SJCRH30 (cell line): ENCODE data around the gene BEST2. TPM values are rescaled to one million over a fixed set of nuclear protein-coding genes. Genes with fewer than 3 reads are reported as not detected.

Source experiments
- DNase-seq, 2 experiments: peaks; one replicate each; pipeline ENCODE4 v3.0.0-alpha.2; 2015 to 2020
- H3K27ac ChIP-seq: fragments of 250-450 bp; sonication (Bioruptor Pico); 2 replicates; pipeline ENCODE4 v1.5.1; 2020; ENCODE audit warnings: mild to moderate bottlenecking, moderate library complexity
- H3K27me3 ChIP-seq: fragments of 250-450 bp; sonication (Bioruptor Pico); 2 replicates; pipeline ENCODE4 v1.5.1; 2020; ENCODE audit warnings: mild to moderate bottlenecking, moderate library complexity
- H3K36me3 ChIP-seq: fragments of 250-450 bp; sonication (Bioruptor Pico); 2 replicates; pipeline ENCODE4 v1.5.1; 2020; ENCODE audit warnings: mild to moderate bottlenecking, moderate library complexity
- H3K4me1 ChIP-seq: fragments of 250-450 bp; sonication (Bioruptor Pico); 2 replicates; pipeline ENCODE4 v1.5.1; 2020; ENCODE audit warnings: mild to moderate bottlenecking, moderate library complexity
- H3K4me3 ChIP-seq: fragments of 250-450 bp; sonication (Bioruptor Pico); 2 replicates; pipeline ENCODE4 v1.5.1; 2020; ENCODE audit warnings: mild to moderate bottlenecking, moderate library complexity
- H3K9me3 ChIP-seq: fragments of 250-450 bp; sonication (Bioruptor Pico); replicated peaks from 2 replicates; pipeline ENCODE4 v1.5.1; 2020; ENCODE audit warnings: mild to moderate bottlenecking, moderate library complexity
- total RNA-seq: library from RNA; depleted of rRNA; stranded (reverse); fragments of >200 nt; shearing (Covaris generic); gene quantifications from 2 replicates; pipeline ENCODE4 v1.2.3, GENCODE V29; 2014

Gene BEST2
- total RNA-seq, 1 experiment from 2014 or later = 0.04 TPM

GRCh38 chr19:12748489-12748888 is 3.1 kb upstream of the BEST2 start:
- Histone ChIP-seq H3K4me1 (peaks cover 42% of the 10 kb centered on the region), H3K9me3 (no peaks in the 10 kb centered on the region), H3K36me3 (peaks cover 15% of the 10 kb centered on the region), H3K27me3 (peaks cover 20% of the 10 kb centered on the region), H3K27ac (no peak overlapping the region), H3K4me3 (no peak overlapping the region)
- no peak for DNase-seq

GRCh38 chr19:12749938-12750521 is 1.6 kb upstream of the BEST2 start:
- Histone ChIP-seq H3K4me3 (peak overlapping the region; percentile 8; the same call in 1 of the 2 replicates), H3K9me3 (no peaks in the 10 kb centered on the region), H3K27ac (no peak overlapping the region), H3K4me1 (peaks cover 32% of the 10 kb centered on the region), H3K36me3 (peaks cover 15% of the 10 kb centered on the region), H3K27me3 (peaks cover 20% of the 10 kb centered on the region)
- DNase-seq = peak; percentile 71 to 72

GRCh38 chr19:12750851-12751250 is 740 bp upstream of the BEST2 start:
- no peak overlapping the region for H3K27ac ChIP-seq
- peaks cover 15% of the 10 kb centered on the region for H3K36me3 ChIP-seq
- no peak overlapping the region for H3K4me3 ChIP-seq
- peaks cover 25% of the 10 kb centered on the region for H3K4me1 ChIP-seq
- no peak for DNase-seq
- H3K9me3 ChIP-seq = no peaks in the 10 kb centered on the region
- peaks cover 20% of the 10 kb centered on the region for H3K27me3 ChIP-seq

- peaks cover 25% of the 10 kb centered on the region for H3K4me1 ChIP-seq
- no peak overlapping the region for H3K27ac ChIP-seq
- DNase-seq = no peak
- H3K36me3 ChIP-seq = peaks cover 6% of the 10 kb centered on the region
- peaks cover 20% of the 10 kb centered on the region for H3K27me3 ChIP-seq
- H3K9me3 ChIP-seq = no peaks in the 10 kb centered on the region
- no peak overlapping the region for H3K4me3 ChIP-seq
Measured at GRCh38 chr19:12752056-12752781, 628 bp downstream of the BEST2 start.

GRCh38 chr19:12754465-12755196 is 3.0 kb downstream of the BEST2 start:
- H3K4me3 ChIP-seq = no peak overlapping the region
- DNase-seq = no peak
- H3K27me3 ChIP-seq = peaks cover 20% of the 10 kb centered on the region
- H3K27ac ChIP-seq = no peak overlapping the region
- no peaks in the 10 kb centered on the region for H3K9me3 ChIP-seq
- H3K4me1 ChIP-seq = peaks cover 14% of the 10 kb centered on the region
- H3K36me3 ChIP-seq = no peaks in the 10 kb centered on the region

GRCh38 chr19:12756150-12756883 is 4.7 kb downstream of the BEST2 start:
- Histone ChIP-seq H3K36me3 (no peaks in the 10 kb centered on the region), H3K27me3 (peaks cover 11% of the 10 kb centered on the region), H3K9me3 (no peaks in the 10 kb centered on the region), H3K4me3 (no peak overlapping the region), H3K27ac (no peak overlapping the region), H3K4me1 (no peaks in the 10 kb centered on the region)
- no peak for DNase-seq

GRCh38 chr19:12757544-12758274 is 6.1 kb downstream of the BEST2 start:
- DNase-seq = peak; percentile 96

GRCh38 chr19:12759686-12760085 is 8.1 kb downstream of the BEST2 start:
- H3K4me3 ChIP-seq = no peak overlapping the region
- peaks cover 7% of the 10 kb centered on the region; the same call in 1 of the 2 replicates for H3K36me3 ChIP-seq
- no peaks in the 10 kb centered on the region for H3K27me3 ChIP-seq
- no peak for DNase-seq
- H3K27ac ChIP-seq = no peak overlapping the region
- H3K4me1 ChIP-seq = no peaks in the 10 kb centered on the region
- no peaks in the 10 kb centered on the region for H3K9me3 ChIP-seq

More at GRCh38 chr19:12757544-12758274, 6.1 kb downstream of the BEST2 start:
- peak overlapping the region; percentile 54 for H3K4me3 ChIP-seq
- no peaks in the 10 kb centered on the region for H3K36me3 ChIP-seq
- no peaks in the 10 kb centered on the region for H3K9me3 ChIP-seq
- no peaks in the 10 kb centered on the region for H3K27me3 ChIP-seq
- no peaks in the 10 kb centered on the region for H3K4me1 ChIP-seq
- H3K27ac ChIP-seq = peak overlapping the region; percentile 2; the same call in 1 of the 2 replicates

- no peak overlapping the region for H3K27ac ChIP-seq
- no peak overlapping the region for H3K4me3 ChIP-seq
- no peak for DNase-seq
- H3K4me1 ChIP-seq = no peaks in the 10 kb centered on the region
- no peaks in the 10 kb centered on the region for H3K9me3 ChIP-seq
- peaks cover 7% of the 10 kb centered on the region; the same call in 1 of the 2 replicates for H3K36me3 ChIP-seq
- no peaks in the 10 kb centered on the region for H3K27me3 ChIP-seq
Measured at GRCh38 chr19:12763100-12763499, 11.5 kb downstream of the BEST2 start.

- Histone ChIP-seq H3K9me3 (no peaks in the 10 kb centered on the region), H3K4me1 (no peaks in the 10 kb centered on the region), H3K27me3 (no peaks in the 10 kb centered on the region), H3K27ac (no peak overlapping the region), H3K4me3 (no peak overlapping the region), H3K36me3 (peaks cover 10% of the 10 kb centered on the region; the same call in 1 of the 2 replicates)
- DNase-seq = no peak
Measured at GRCh38 chr19:12764698-12765097, 13.1 kb downstream of the BEST2 start.

- Histone ChIP-seq H3K27me3 (no peaks in the 10 kb centered on the region), H3K4me1 (no peaks in the 10 kb centered on the region), H3K36me3 (peaks cover 10% of the 10 kb centered on the region; the same call in 1 of the 2 replicates), H3K9me3 (no peaks in the 10 kb centered on the region), H3K4me3 (peak overlapping the region; percentile 47), H3K27ac (no peak overlapping the region)
- DNase-seq = peak; percentile 78 to 80
Measured at GRCh38 chr19:12766051-12766521, 14.5 kb downstream of the BEST2 start.

GRCh38 chr19:12767150-12767549 is 15.6 kb downstream of the BEST2 start:
- H3K4me3 ChIP-seq = no peak overlapping the region

GRCh38 chr19:12767666-12768065 is 16.1 kb downstream of the BEST2 start:
- DNase-seq = no peak
- no peak overlapping the region for H3K27ac ChIP-seq
- H3K9me3 ChIP-seq = no peaks in the 10 kb centered on the region
- no peak overlapping the region for H3K4me3 ChIP-seq
- H3K36me3 ChIP-seq = peaks cover 10% of the 10 kb centered on the region; the same call in 1 of the 2 replicates
- H3K4me1 ChIP-seq = no peaks in the 10 kb centered on the region
- H3K27me3 ChIP-seq = no peaks in the 10 kb centered on the region

More at GRCh38 chr19:12767150-12767549, 15.6 kb downstream of the BEST2 start:
- no peaks in the 10 kb centered on the region for H3K4me1 ChIP-seq
- H3K27ac ChIP-seq = no peak overlapping the region
- DNase-seq = no peak
- H3K27me3 ChIP-seq = no peaks in the 10 kb centered on the region
- no peaks in the 10 kb centered on the region for H3K9me3 ChIP-seq
- H3K36me3 ChIP-seq = peaks cover 10% of the 10 kb centered on the region; the same call in 1 of the 2 replicates

GRCh38 chr19:12769689-12770088 is 18.1 kb downstream of the BEST2 start:
- Histone ChIP-seq H3K27me3 (no peaks in the 10 kb centered on the region), H3K4me3 (no peak overlapping the region), H3K9me3 (no peaks in the 10 kb centered on the region), H3K27ac (no peak overlapping the region), H3K36me3 (0 out of 2 replicates have a peak, but pooled peaks cover 3% of the 10 kb centered on the region), H3K4me1 (peaks cover 5% of the 10 kb centered on the region)
- peak; percentile 62 to 72 for DNase-seq
